HL-60 (cell line): Measurements from ENCODE around the gene S1PR2.

Experiments used
- CTCF ChIP-seq: IDR thresholded peaks from one replicate; pipeline ENCODE4 v1.5.1; 2011; ENCODE audit warnings: low read length, control low read depth, inconsistent platforms; ENCODE audit not compliant: insufficient read depth
- GABPA ChIP-seq: IDR thresholded peaks from 2 replicates; pipeline ENCODE4 v1.6.1; 2012; ENCODE audit warnings: low read depth
- POLR2AphosphoS5 ChIP-seq: IDR thresholded peaks from 2 replicates; pipeline ENCODE4 v1.6.1; 2012; ENCODE audit warnings: low read depth
- REST ChIP-seq: IDR thresholded peaks from 2 replicates; pipeline ENCODE4 v1.6.1; 2012; ENCODE audit warnings: low read depth; ENCODE audit not compliant: insufficient replicate concordance

DNA sequence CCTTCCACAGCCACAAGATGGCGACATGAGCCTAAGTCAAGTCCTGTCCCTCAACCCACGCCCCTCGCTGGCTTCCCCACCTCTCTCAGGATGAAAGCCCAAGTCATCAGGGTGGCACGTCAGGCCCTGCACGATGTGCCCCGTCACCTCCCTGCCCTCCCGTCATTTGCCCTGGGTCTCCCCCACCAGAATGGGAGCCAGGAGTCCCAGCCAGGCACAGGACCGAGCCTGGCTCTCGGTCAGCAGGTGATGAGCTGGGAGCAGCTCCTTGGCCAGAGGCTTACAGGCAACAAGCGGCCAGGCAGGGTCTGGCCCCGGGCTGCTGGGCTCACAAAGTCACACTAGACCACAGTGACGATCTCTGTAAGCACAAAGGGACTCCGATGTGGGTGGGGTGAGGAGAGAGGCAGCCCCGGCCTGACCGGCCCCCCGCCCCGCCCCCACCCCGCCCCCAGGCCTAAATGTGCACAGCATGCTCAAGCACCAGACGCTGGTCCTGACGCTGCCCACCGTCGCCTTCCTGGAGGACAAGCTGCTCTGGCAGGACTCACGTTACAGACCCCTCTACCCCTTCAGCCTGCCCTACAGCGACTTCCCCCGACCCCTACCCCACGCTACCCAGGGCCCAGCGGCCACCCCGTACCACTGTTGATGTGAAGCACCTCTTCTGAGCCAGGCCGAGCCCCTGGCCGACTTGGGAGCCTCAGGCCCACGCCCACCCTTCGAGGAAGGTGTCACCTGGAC is 28.2 kb upstream of the S1PR2 start:
- TF ChIP-seq CTCF (no peak), POLR2AphosphoS5 (no peak), REST (no peak), GABPA (no peak)
